ENCODE measurements around the gene TUBB2B.

- TF ChIP-seq EP300 (IDR thresholded peaks at IDR 0.05) (no peak), CTCF (IDR thresholded peaks at IDR 0.05) (no peak)
Observed at GRCh38 chr6:3231247-3232016, 4.0 kb upstream of the TUBB2B start.
